Tibial nerve (tissue), 4 donors: ENCODE data around the gene NEDD4.

ENCODE experiments used
- CTCF ChIP-seq, 5 experiments: fragments of 200-600 bp in 3 of 5; fragments of 450-650 bp in 2 of 5; sonication (generic) in 3 of 5; IDR thresholded peaks; one replicate each; pipeline ENCODE4 v1.5.1; 2016 to 2019; ENCODE audit warnings: antibody characterized with exemption in 5 of 5, mild to moderate bottlenecking in 3 of 5, moderate library complexity in 2 of 5
- EP300 ChIP-seq, 2 donors: sonication (generic); formaldehyde crosslinking; IDR thresholded peaks; one replicate each; pipeline ENCODE4 v1.6.1; 2017; ENCODE audit warnings: antibody characterized with exemption in 2 of 2, mild to moderate bottlenecking in 1 of 2

GRCh38 chr15:55800216-55800615, 193.2 kb downstream of the NEDD4 start:
- no peak for TF ChIP-seq EP300 (IDR thresholded peaks at IDR 0.05)
- no peak for TF ChIP-seq CTCF (IDR thresholded peaks at IDR 0.05)
